AG09319 (cell line): Measurements from ENCODE around the gene VDAC1.

Source experiments
- DNase-seq: peaks from one replicate; pipeline ENCODE4 v3.0.0-alpha.2; 2010; ENCODE audit warnings: low read depth; ENCODE audit errors: extremely low read depth
- CTCF ChIP-seq: IDR thresholded peaks from 2 replicates; pipeline ENCODE4 v1.5.1; 2011; ENCODE audit warnings: low read depth, mild to moderate bottlenecking, inconsistent platforms, low read length, moderate library complexity

Gene VDAC1

GRCh38 chr5:134046801-134047686 is 42.3 kb upstream of the VDAC1 start:
- no peak for TF ChIP-seq CTCF
- DNase-seq: no peak

GRCh38 chr5:134046330-134046729 is 41.6 kb upstream of the VDAC1 start:
- TF ChIP-seq CTCF: no peak
- DNase-seq: no peak

- no peak for DNase-seq
- TF ChIP-seq CTCF: no peak
Observed at GRCh38 chr5:134043793-134044792, 39.3 kb upstream of the VDAC1 start.

GRCh38 chr5:134041570-134042411 is 37.0 kb upstream of the VDAC1 start:
- DNase-seq: no peak

GRCh38 chr5:134038138-134038537 is 33.4 kb upstream of the VDAC1 start:
- no peak for DNase-seq
- no peak for TF ChIP-seq CTCF

More at GRCh38 chr5:134041570-134042411, 37.0 kb upstream of the VDAC1 start:
- TF ChIP-seq CTCF: no peak

- no peak for TF ChIP-seq CTCF
Observed at GRCh38 chr5:134037160-134037559, 32.4 kb upstream of the VDAC1 start.

More at GRCh38 chr5:134037160-134037559, 32.4 kb upstream of the VDAC1 start:
- DNase-seq: no peak
